Measurements from ENCODE around the gene KPNA5. TPM values are rescaled to one million over a fixed set of nuclear protein-coding genes. Genes with fewer than 3 reads are reported as not detected.

Gene KPNA5
- total RNA-seq, 2 donors from 2014 or later = 10.4 to 20.1 TPM

DNA sequence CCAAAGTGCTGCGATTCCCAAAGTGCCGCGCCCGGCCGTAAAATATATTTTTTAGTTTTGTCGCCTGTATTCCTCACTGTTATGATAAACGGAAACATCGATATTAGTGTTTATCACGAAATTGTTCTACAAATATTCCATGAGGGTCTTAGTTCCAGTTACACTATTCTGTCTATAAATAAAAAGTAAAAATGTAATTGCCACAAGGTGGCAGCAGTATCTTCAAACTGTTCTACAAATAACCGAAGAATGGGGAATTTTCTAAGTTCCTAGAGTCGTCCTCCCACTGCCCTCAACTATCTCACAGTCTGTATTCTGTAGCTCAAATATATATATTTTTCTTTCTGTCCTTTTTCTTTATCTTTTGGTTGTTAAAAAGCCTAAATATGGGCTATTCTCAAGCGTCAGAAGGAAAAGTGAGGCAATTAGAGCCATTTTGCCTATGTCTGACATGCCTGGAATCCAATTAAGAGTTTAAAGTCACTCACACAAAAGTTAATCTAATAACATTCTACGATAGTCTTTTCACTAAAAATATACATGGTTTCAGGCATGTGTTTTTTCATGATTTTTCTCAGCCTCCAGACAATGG lies 98.7 kb downstream of the KPNA5 start:
- H3K9me3 Mint-ChIP-seq = no peaks in the 10 kb centered on the region
- H3K27ac Mint-ChIP-seq = no peak overlapping the region
- Histone ChIP-seq H3K4me1 (ENCODE audit: control insufficient read depth, insufficient read depth, low read length) (no peaks in the 10 kb centered on the region), H3K4me3 (ENCODE audit: low read length) (no peak overlapping the region), H3K9me3 (ENCODE audit: control insufficient read depth, low read length) (no peaks in the 10 kb centered on the region), H3K36me3 (ENCODE audit: control insufficient read depth, insufficient read depth, low read length) (no peaks in the 10 kb centered on the region), H3K9ac (ENCODE audit: extremely low read depth, low read length, poor library complexity, severe bottlenecking) (no peak overlapping the region), H3K27me3 (ENCODE audit: control insufficient read depth, insufficient read depth, low read length, poor library complexity, severe bottlenecking) (no peaks in the 10 kb centered on the region), H3K27ac (ENCODE audit: low read depth, low read length) (no peak overlapping the region)
- no peaks in the 10 kb centered on the region for H3K36me3 Mint-ChIP-seq (ENCODE audit: low read depth)
- no peak overlapping the region for H3K4me3 Mint-ChIP-seq
- TF ChIP-seq, protein P1, sequence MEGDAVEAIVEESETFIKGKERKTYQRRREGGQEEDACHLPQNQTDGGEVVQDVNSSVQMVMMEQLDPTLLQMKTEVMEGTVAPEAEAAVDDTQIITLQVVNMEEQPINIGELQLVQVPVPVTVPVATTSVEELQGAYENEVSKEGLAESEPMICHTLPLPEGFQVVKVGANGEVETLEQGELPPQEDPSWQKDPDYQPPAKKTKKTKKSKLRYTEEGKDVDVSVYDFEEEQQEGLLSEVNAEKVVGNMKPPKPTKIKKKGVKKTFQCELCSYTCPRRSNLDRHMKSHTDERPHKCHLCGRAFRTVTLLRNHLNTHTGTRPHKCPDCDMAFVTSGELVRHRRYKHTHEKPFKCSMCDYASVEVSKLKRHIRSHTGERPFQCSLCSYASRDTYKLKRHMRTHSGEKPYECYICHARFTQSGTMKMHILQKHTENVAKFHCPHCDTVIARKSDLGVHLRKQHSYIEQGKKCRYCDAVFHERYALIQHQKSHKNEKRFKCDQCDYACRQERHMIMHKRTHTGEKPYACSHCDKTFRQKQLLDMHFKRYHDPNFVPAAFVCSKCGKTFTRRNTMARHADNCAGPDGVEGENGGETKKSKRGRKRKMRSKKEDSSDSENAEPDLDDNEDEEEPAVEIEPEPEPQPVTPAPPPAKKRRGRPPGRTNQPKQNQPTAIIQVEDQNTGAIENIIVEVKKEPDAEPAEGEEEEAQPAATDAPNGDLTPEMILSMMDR (conservative IDR thresholded peaks at IDR 0.05) = peak; percentile 80
- DNase-seq = no peak
- 60 to 68% methylated on average over 3 to 13 of the region's 13 CpGs for WGBS, 2 experiments (ENCODE audit: insufficient coverage in 1 of 2, insufficient read length in 1 of 2)
- no peaks in the 10 kb centered on the region for H3K4me1 Mint-ChIP-seq
- no peaks in the 10 kb centered on the region for H3K27me3 Mint-ChIP-seq (ENCODE audit: insufficient read depth)

DNA sequence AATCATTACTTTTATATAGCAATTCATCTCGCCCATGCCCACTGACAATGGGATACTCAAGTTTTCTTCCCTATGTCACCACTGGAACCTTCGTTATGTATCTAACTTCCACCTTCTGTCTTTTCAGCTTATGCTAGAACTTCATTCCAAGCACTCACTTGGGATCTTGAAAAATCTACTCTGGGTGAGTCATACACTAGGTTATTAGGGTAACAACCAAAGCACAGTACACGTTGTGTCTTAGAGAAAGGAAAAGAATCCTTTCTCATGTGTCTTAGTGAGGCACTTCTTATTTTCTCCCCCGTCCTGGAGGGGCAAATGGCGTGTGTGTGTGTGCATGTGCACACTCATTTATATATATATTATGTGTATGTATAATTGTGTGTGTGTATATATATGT lies 102.8 kb downstream of the KPNA5 start:
- Histone ChIP-seq H3K27ac (ENCODE audit: low read depth, low read length) (no peak overlapping the region), H3K9me3 (ENCODE audit: control insufficient read depth, low read length) (no peaks in the 10 kb centered on the region), H3K36me3 (ENCODE audit: control insufficient read depth, insufficient read depth, low read length) (no peaks in the 10 kb centered on the region), H3K4me1 (ENCODE audit: control insufficient read depth, insufficient read depth, low read length) (no peaks in the 10 kb centered on the region), H3K4me3 (ENCODE audit: low read length) (no peak overlapping the region), H3K9ac (ENCODE audit: extremely low read depth, low read length, poor library complexity, severe bottlenecking) (no peak overlapping the region), H3K27me3 (ENCODE audit: control insufficient read depth, insufficient read depth, low read length, poor library complexity, severe bottlenecking) (no peaks in the 10 kb centered on the region)
- no peak overlapping the region for H3K27ac Mint-ChIP-seq
- H3K4me1 Mint-ChIP-seq = no peaks in the 10 kb centered on the region
- TF ChIP-seq, protein P1 (conservative IDR thresholded peaks at IDR 0.05) = no peak
- H3K4me3 Mint-ChIP-seq = no peak overlapping the region
- DNase-seq = no peak
- no peaks in the 10 kb centered on the region for H3K27me3 Mint-ChIP-seq (ENCODE audit: insufficient read depth)
- no peaks in the 10 kb centered on the region for H3K36me3 Mint-ChIP-seq (ENCODE audit: low read depth)
- H3K9me3 Mint-ChIP-seq = no peaks in the 10 kb centered on the region
- 87 to 91% methylated on average over 3 to 4 of the region's 5 CpGs for WGBS, 2 experiments (ENCODE audit: insufficient coverage in 1 of 2, insufficient read length in 1 of 2)

Other genes starting within 250 kb of the KPNA5 start
- gene CALHM6, start 219.8 kb upstream of the KPNA5 start, total RNA-seq = under 1 TPM in 1 of 2 donors, not detected in 1; 0.95 TPM
- gene CALHM5, start 169.6 kb upstream of the KPNA5 start, total RNA-seq = under 1 TPM; 0.18 to 0.20 TPM
- gene TRAPPC3L, start 135.5 kb upstream of the KPNA5 start, total RNA-seq = not detected
- gene CALHM4, start 127.5 kb upstream of the KPNA5 start, total RNA-seq = not detected
- 10 to 100 TPM; 35.5 to 35.8 TPM for gene RWDD1, start 109.7 kb upstream of the KPNA5 start, total RNA-seq
- 1 to 10 TPM in 1 of 2 donors, under 1 TPM in 1; 0.92 to 1.2 TPM for gene RSPH4A, start 64.7 kb upstream of the KPNA5 start, total RNA-seq
- 10 to 100 TPM; 18.5 to 26.1 TPM for gene ZUP1, start 12.4 kb upstream of the KPNA5 start, total RNA-seq
- 1 to 10 TPM in 1 of 2 donors, under 1 TPM in 1; 0.79 to 1.1 TPM for gene FAM162B, start 84.5 kb downstream of the KPNA5 start, total RNA-seq
- gene GPRC6A, start 147.9 kb downstream of the KPNA5 start, total RNA-seq = not detected
- 1 to 10 TPM in 1 of 2 donors, under 1 TPM in 1; 0.22 to 1.2 TPM for gene RFX6, start 196.0 kb downstream of the KPNA5 start, total RNA-seq